Choroid plexus epithelial cell (primary cell): ENCODE data around the gene PCDHB10.
"Not testable (repeated sequence)": the region's sequence is repeated elsewhere in the genome, so short reads cannot be mapped to it uniquely, and the experiment has no call there.

Experiments used
- DNase-seq: peaks from one replicate; pipeline ENCODE4 v3.0.0-alpha.2; 2010; ENCODE audit warnings: low read depth
- H3K4me3 ChIP-seq: 2 replicates; pipeline ENCODE4 v1.5.1; 2011; ENCODE audit warnings: low read depth, mild to moderate bottlenecking, control low read depth, low read length, moderate library complexity
- CTCF ChIP-seq: conservative IDR thresholded peaks from 2 replicates; pipeline ENCODE4 v1.5.1; 2011; ENCODE audit warnings: low read depth, mild to moderate bottlenecking, control low read depth, inconsistent platforms, low read length, moderate library complexity

The PCDHB10 gene

GRCh38 chr5:141186897-141187512 lies 5.1 kb upstream of the PCDHB10 start, which contains the start of gene PCDHB9:
Gene PCDHB9, plus strand, starts transcription at chr5:141187161. Its CDS starts 158 bp downstream, at chr5:141187319.
- TF ChIP-seq CTCF, result peak; percentile 30
- no peak within 1 kb of the TSS for H3K4me3 ChIP-seq
- peak; percentile 11 for DNase-seq

- H3K4me3 ChIP-seq, DNase-seq: not testable (repeated sequence)
Measured at GRCh38 chr5:141188682-141189081, 3.5 kb upstream of the PCDHB10 start.

GRCh38 chr5:141189131-141189530 lies 3.0 kb upstream of the PCDHB10 start:
- DNase-seq, result not testable (repeated sequence)

GRCh38 chr5:141194332-141194731 lies 2.2 kb downstream of the PCDHB10 start:
- DNase-seq, H3K4me3 ChIP-seq: not testable (repeated sequence)

More at GRCh38 chr5:141189131-141189530, 3.0 kb upstream of the PCDHB10 start:
- not testable (repeated sequence) for H3K4me3 ChIP-seq

- no peak for DNase-seq
- no peak for TF ChIP-seq CTCF
- no peak overlapping the region for H3K4me3 ChIP-seq
Measured at GRCh38 chr5:141196363-141196762, 4.2 kb downstream of the PCDHB10 start.

GRCh38 chr5:141199359-141200235 lies 7.4 kb downstream of the PCDHB10 start, which contains the start of gene PCDHB11:
Gene PCDHB11, plus strand, starts transcription at chr5:141199627. Its CDS starts 148 bp downstream, at chr5:141199775.
- no peak for DNase-seq
- TF ChIP-seq CTCF, result no peak
- no peak within 1 kb of the TSS for H3K4me3 ChIP-seq

- not testable (repeated sequence) for DNase-seq, H3K4me3 ChIP-seq
Measured at GRCh38 chr5:141201126-141201525, 9.0 kb downstream of the PCDHB10 start.

- H3K4me3 ChIP-seq, DNase-seq: not testable (repeated sequence)
Measured at GRCh38 chr5:141201646-141202045, 9.5 kb downstream of the PCDHB10 start.

GRCh38 chr5:141208478-141208877 lies 16.3 kb downstream of the PCDHB10 start, which contains the start of gene PCDHB12:
Gene PCDHB12, plus strand, starts transcription at chr5:141208719. Its CDS starts 189 bp downstream, at chr5:141208908.
- no peak for TF ChIP-seq CTCF
- DNase-seq, result peak; percentile 1
- no peak within 1 kb of the TSS for H3K4me3 ChIP-seq

GRCh38 chr5:141210281-141210680 lies 18.1 kb downstream of the PCDHB10 start:
- H3K4me3 ChIP-seq, DNase-seq: not testable (repeated sequence)

- H3K4me3 ChIP-seq, DNase-seq: not testable (repeated sequence)
Measured at GRCh38 chr5:141210849-141211248, 18.7 kb downstream of the PCDHB10 start.

- DNase-seq, result peak; percentile 5
- not testable (repeated sequence) for H3K4me3 ChIP-seq
Measured at GRCh38 chr5:141213656-141214339, 21.6 kb downstream of the PCDHB10 start, which contains the start of gene PCDHB13. Gene PCDHB13, plus strand, starts transcription at chr5:141213919. Its CDS starts 205 bp downstream, at chr5:141214124.

GRCh38 chr5:141214583-141214982 lies 22.4 kb downstream of the PCDHB10 start:
- not testable (repeated sequence) for H3K4me3 ChIP-seq, DNase-seq
